GM19193 (cell line): ENCODE results near the gene MRPL58.

Source experiments
- POLR2A ChIP-seq: IDR thresholded peaks from 4 replicates; pipeline ENCODE4 v1.6.1; 2011; ENCODE audit not compliant: insufficient read depth, insufficient read length; ENCODE audit errors: extremely low read depth

Gene MRPL58

DNA sequence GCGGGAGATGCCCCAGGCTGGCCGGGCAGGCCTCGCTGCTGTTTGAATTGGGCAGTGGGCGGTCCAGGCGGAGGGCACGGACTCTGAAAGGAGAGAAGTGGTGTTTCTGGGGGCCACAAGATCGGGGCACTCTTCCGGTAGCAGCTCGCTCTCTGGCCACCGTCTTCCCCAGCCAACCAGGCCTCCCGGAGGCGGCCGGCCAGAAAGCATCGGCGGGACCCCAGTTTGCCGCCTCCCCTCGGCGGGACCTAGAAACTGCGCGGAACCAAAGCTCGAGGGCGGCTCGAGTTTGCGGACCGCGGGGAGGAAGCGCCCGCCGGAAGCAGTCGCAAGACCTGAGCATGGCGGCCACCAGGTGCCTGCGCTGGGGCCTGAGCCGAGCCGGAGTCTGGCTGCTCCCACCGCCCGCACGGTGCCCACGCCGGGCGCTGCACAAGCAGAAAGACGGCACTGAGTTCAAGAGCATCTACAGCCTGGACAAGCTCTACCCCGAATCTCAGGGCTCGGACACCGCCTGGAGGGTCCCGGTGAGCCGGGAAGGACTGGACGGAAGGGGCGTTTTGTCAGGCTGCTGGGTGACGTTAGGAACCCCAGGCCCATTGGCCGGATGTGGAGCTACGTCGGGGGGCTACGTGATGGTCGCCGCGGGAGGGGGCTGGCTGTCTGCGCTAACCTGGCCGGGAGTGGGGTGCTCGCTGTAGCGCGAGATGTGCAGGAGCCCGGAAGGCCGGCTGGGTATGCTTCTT, at the start of gene MRPL58:
MRPL58 (plus strand) TSS at position 325 of the 746 bp plus-strand sequence; CDS start at position 342, 17 bp downstream.
- peak; percentile 88 for TF ChIP-seq POLR2A

- TF ChIP-seq POLR2A = no peak
Observed at GRCh38 chr17:74963656-74964055, 48.8 kb upstream of the MRPL58 start.

DNA sequence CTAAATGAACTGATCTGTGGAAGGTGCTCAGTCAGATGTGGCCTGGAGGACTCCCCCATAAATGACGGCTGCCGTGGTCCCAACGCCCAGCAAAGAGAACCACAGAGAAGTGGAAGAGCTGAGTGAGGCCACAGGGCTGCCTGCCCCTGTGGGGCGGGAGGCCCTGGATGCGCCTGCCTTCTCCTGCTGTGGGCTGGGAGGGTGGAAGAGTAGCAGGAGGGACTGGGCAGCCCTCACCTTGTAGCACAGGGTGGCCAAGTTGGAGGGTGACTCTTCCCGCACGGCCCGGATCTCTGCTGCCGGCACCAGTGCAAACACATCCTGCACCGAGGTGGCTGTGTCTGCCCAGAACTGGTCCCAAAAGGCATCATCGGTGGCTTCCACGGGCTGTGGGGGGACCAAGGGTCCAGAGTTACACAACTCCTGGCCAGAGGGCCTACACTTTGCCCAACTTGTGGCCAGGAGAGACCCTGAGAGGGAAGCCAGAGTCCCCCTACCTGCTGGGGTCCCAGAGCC, 48.2 kb upstream of the MRPL58 start:
- TF ChIP-seq POLR2A = no peak

- no peak for TF ChIP-seq POLR2A
Observed at GRCh38 chr17:74964988-74965622, 47.4 kb upstream of the MRPL58 start.

DNA sequence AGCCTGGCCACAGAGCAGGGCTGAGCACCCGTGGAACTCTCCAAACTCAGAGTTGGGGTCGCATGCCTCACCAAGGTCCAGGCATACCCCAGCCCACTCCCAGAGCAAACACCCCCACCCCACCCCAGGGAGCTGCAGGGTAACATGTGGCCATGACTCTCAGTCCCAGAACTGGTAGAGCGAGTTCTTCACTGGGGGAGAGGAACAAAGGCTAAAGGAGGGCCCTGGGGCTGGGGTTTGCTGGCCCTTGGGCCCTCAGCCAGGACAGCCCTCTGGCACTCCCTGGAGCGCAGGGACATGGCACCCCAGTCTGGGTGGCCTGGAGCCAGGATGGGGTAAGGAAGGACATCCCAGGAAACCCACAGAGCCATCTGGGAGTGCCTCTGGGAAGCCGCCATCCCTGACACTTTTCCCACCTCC, 44.1 kb upstream of the MRPL58 start:
- TF ChIP-seq POLR2A = no peak

- no peak for TF ChIP-seq POLR2A
Observed at GRCh38 chr17:74970395-74970794, 42.1 kb upstream of the MRPL58 start.

GRCh38 chr17:74971069-74971841, 41.2 kb upstream of the MRPL58 start:
- TF ChIP-seq POLR2A = no peak

DNA sequence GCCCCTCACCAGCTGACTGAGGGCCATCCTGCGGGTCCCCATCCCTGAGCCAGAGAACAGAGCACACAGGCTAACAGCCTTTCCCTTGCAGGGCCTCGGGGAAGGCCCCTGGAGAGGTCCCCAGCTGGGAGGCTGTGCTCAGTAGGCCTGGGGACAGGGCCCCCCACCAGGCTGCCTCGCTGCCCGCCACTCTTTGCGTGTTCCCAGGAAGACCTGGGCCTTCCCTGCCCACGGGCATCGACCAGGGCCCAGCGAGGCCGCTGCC, 40.7 kb upstream of the MRPL58 start:
- TF ChIP-seq POLR2A = no peak

- TF ChIP-seq POLR2A = no peak
Observed at GRCh38 chr17:74972107-74972972, 40.1 kb upstream of the MRPL58 start, which contains the start of gene HID1. HID1 (minus strand) TSS chr17:74972759; CDS start chr17:74972656, 103 bp downstream.

GRCh38 chr17:74972973-74973328, 39.5 kb upstream of the MRPL58 start:
- no peak for TF ChIP-seq POLR2A

- TF ChIP-seq POLR2A = no peak
Observed at GRCh38 chr17:74975943-74976342, 36.5 kb upstream of the MRPL58 start.

- no peak for TF ChIP-seq POLR2A
Observed at GRCh38 chr17:74977802-74978201, 34.7 kb upstream of the MRPL58 start.

- no peak for TF ChIP-seq POLR2A
Observed at GRCh38 chr17:74978240-74978639, 34.2 kb upstream of the MRPL58 start.

DNA sequence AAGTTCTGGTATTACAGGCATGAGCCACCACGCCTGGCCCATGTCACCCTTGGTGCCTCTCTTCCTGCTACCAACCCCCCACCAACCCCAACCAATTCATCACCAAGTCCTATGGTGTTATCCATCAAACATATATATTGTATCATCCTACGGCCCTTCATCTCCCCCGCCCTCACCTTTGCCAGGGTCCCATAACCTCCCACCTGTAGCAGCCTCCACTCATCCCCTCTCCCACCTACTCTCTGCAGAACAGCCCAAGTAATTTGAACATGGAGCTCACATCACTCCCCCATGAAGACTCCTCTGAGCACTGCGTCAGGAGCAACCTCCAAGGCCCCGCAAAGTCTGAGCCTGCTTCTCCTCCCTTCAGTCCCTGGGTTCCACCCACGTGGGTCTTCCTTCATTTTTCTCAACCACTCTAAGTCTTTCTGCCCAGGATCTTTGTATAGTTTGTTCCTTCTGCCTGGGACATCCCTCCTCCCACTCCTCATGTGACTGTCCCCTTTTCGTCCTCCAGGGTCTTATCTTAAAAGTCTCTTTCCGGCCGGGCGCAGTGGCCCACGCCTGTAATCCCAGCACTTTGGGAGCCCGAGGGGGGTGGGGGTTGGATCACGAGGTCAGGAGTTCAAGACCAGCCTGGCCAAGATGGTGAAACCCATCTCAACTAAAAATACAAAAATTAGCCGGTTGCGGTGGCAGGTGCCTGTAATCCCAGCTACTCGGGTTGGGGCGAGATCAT, 32.9 kb upstream of the MRPL58 start:
- TF ChIP-seq POLR2A = no peak
